GM23338 (cell line): ENCODE results near the gene ARHGAP4.
A peak's percentile ranks its signal among the peaks of the same experiment; 100 is the strongest.

Experiments
- CREB1 ChIP-seq: fragments of 250-450 bp; sonication (Bioruptor Pico); IDR thresholded peaks from 2 replicates; pipeline ENCODE4 v1.5.0; 2020; ENCODE audit warnings: low read depth, mild to moderate bottlenecking, moderate library complexity
- EZH2 ChIP-seq: fragments of 200-600 bp; sonication (generic); IDR thresholded peaks from one replicate; pipeline ENCODE4 v1.8.0; 2017; ENCODE audit warnings: antibody characterized with exemption, mild to moderate bottlenecking, low read depth; ENCODE audit not compliant: unreplicated experiment
- EZH2phosphoT487 ChIP-seq: fragments of 200-600 bp; sonication (generic); IDR thresholded peaks from one replicate; pipeline ENCODE4 v1.8.1; 2018; ENCODE audit warnings: antibody characterized with exemption; ENCODE audit not compliant: unreplicated experiment
- JUNB ChIP-seq: IDR thresholded peaks from one replicate; pipeline ENCODE4 v1.6.1; 2016; ENCODE audit warnings: antibody characterized with exemption; ENCODE audit not compliant: unreplicated experiment
- NANOG ChIP-seq: IDR thresholded peaks from 2 replicates; pipeline ENCODE4 v1.6.1; 2016; ENCODE audit warnings: antibody characterized with exemption, borderline replicate concordance
- POLR2AphosphoS5 ChIP-seq: IDR thresholded peaks from 2 replicates; pipeline ENCODE4 v1.6.1; 2016; ENCODE audit warnings: antibody characterized with exemption, low read depth
- STAT1 ChIP-seq: IDR thresholded peaks from one replicate; pipeline ENCODE4 v1.6.1; 2016; ENCODE audit warnings: antibody characterized with exemption; ENCODE audit not compliant: unreplicated experiment
- ZNF114 ChIP-seq: fragments of 250-450 bp; sonication (Bioruptor Pico); IDR thresholded peaks from 2 replicates; pipeline ENCODE4 v1.5.0; 2020; ENCODE audit warnings: mild to moderate bottlenecking, moderate library complexity
- TF ChIP-seq, protein P1 (sequence below), 2 experiments: fragments of 200-600 bp in 1 of 2; sonication (generic) in 1 of 2; conservative IDR thresholded peaks; 2 replicates each; pipeline versions ENCODE4 v1.5.1 to v1.6.1; 2016 to 2017; ENCODE audit warnings: antibody characterized with exemption in 2 of 2, low read depth in 2 of 2, mild to moderate bottlenecking in 2 of 2, moderate library complexity in 1 of 2
- TF ChIP-seq, protein P2 (sequence below): IDR thresholded peaks from one replicate; pipeline ENCODE4 v1.6.1; 2018; ENCODE audit warnings: antibody characterized with exemption; ENCODE audit not compliant: unreplicated experiment
- TF ChIP-seq, protein P3 (sequence below): IDR thresholded peaks from 2 replicates; pipeline ENCODE4 v1.6.1; 2016; ENCODE audit warnings: antibody characterized with exemption
- TF ChIP-seq, protein P4 (sequence below): fragments of 250-450 bp; sonication (Bioruptor Pico); IDR thresholded peaks from 2 replicates; pipeline ENCODE4 v1.5.0; 2020; ENCODE audit warnings: mild to moderate bottlenecking, moderate library complexity

DNA sequence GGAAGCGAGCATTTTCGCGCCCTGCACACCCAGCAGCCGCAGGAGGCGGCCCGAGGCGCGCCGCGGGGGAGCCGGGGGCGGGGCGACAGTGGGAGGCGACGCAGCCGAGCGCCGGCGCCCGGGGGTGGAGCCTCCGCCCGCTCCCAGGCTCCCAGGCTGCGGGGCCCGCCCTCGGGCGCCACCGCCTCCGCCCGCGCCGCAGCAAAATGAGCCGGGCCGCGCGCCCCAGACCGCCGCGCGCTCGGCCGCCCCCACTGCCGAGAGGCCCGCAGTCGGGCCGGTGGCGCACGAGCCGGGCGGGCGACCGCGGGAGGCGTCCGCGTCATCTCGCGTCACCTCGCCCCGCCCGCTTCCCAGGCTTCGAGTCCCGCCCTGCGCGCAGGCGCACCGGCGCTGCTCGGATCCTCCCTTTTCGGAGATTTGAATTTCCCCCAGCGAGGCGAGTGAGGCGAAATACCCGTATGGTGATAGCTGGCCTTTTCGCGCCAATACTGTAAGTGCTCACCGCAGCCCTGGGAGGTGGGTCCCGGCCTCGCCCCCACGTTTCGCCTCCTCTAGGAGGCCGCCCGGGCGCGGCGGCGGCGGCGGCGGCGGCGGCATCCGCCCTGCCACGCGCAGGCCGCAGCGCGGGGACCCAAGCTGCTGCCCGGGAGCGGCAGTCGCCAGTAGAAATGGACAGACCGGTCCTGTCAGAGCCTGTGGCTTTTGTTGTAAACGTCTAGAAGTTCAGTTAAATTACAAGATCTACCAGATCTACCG lies 46.5 kb upstream of the ARHGAP4 start, which contains the start of gene TMEM187:
- TF ChIP-seq, protein P1, sequence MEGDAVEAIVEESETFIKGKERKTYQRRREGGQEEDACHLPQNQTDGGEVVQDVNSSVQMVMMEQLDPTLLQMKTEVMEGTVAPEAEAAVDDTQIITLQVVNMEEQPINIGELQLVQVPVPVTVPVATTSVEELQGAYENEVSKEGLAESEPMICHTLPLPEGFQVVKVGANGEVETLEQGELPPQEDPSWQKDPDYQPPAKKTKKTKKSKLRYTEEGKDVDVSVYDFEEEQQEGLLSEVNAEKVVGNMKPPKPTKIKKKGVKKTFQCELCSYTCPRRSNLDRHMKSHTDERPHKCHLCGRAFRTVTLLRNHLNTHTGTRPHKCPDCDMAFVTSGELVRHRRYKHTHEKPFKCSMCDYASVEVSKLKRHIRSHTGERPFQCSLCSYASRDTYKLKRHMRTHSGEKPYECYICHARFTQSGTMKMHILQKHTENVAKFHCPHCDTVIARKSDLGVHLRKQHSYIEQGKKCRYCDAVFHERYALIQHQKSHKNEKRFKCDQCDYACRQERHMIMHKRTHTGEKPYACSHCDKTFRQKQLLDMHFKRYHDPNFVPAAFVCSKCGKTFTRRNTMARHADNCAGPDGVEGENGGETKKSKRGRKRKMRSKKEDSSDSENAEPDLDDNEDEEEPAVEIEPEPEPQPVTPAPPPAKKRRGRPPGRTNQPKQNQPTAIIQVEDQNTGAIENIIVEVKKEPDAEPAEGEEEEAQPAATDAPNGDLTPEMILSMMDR (conservative IDR thresholded peaks at IDR 0.05; ENCODE audit: low read depth in 2 of 2): no peak
- no peak; the same call in 1 of the 2 replicates for TF ChIP-seq POLR2AphosphoS5
- no peak for TF ChIP-seq EZH2
- TF ChIP-seq EZH2phosphoT487: no peak
- peak; percentile 87 for TF ChIP-seq CREB1 (CRISPR knock-in tag)
- TF ChIP-seq NANOG: no peak
- no peak for TF ChIP-seq STAT1
- no peak for TF ChIP-seq ZNF114 (CRISPR knock-in tag)
- TF ChIP-seq, protein P2, sequence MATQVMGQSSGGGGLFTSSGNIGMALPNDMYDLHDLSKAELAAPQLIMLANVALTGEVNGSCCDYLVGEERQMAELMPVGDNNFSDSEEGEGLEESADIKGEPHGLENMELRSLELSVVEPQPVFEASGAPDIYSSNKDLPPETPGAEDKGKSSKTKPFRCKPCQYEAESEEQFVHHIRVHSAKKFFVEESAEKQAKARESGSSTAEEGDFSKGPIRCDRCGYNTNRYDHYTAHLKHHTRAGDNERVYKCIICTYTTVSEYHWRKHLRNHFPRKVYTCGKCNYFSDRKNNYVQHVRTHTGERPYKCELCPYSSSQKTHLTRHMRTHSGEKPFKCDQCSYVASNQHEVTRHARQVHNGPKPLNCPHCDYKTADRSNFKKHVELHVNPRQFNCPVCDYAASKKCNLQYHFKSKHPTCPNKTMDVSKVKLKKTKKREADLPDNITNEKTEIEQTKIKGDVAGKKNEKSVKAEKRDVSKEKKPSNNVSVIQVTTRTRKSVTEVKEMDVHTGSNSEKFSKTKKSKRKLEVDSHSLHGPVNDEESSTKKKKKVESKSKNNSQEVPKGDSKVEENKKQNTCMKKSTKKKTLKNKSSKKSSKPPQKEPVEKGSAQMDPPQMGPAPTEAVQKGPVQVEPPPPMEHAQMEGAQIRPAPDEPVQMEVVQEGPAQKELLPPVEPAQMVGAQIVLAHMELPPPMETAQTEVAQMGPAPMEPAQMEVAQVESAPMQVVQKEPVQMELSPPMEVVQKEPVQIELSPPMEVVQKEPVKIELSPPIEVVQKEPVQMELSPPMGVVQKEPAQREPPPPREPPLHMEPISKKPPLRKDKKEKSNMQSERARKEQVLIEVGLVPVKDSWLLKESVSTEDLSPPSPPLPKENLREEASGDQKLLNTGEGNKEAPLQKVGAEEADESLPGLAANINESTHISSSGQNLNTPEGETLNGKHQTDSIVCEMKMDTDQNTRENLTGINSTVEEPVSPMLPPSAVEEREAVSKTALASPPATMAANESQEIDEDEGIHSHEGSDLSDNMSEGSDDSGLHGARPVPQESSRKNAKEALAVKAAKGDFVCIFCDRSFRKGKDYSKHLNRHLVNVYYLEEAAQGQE: no peak
- TF ChIP-seq, protein P3, sequence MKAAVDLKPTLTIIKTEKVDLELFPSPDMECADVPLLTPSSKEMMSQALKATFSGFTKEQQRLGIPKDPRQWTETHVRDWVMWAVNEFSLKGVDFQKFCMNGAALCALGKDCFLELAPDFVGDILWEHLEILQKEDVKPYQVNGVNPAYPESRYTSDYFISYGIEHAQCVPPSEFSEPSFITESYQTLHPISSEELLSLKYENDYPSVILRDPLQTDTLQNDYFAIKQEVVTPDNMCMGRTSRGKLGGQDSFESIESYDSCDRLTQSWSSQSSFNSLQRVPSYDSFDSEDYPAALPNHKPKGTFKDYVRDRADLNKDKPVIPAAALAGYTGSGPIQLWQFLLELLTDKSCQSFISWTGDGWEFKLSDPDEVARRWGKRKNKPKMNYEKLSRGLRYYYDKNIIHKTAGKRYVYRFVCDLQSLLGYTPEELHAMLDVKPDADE: no peak
- no peak for TF ChIP-seq JUNB
- TF ChIP-seq, protein P4, sequence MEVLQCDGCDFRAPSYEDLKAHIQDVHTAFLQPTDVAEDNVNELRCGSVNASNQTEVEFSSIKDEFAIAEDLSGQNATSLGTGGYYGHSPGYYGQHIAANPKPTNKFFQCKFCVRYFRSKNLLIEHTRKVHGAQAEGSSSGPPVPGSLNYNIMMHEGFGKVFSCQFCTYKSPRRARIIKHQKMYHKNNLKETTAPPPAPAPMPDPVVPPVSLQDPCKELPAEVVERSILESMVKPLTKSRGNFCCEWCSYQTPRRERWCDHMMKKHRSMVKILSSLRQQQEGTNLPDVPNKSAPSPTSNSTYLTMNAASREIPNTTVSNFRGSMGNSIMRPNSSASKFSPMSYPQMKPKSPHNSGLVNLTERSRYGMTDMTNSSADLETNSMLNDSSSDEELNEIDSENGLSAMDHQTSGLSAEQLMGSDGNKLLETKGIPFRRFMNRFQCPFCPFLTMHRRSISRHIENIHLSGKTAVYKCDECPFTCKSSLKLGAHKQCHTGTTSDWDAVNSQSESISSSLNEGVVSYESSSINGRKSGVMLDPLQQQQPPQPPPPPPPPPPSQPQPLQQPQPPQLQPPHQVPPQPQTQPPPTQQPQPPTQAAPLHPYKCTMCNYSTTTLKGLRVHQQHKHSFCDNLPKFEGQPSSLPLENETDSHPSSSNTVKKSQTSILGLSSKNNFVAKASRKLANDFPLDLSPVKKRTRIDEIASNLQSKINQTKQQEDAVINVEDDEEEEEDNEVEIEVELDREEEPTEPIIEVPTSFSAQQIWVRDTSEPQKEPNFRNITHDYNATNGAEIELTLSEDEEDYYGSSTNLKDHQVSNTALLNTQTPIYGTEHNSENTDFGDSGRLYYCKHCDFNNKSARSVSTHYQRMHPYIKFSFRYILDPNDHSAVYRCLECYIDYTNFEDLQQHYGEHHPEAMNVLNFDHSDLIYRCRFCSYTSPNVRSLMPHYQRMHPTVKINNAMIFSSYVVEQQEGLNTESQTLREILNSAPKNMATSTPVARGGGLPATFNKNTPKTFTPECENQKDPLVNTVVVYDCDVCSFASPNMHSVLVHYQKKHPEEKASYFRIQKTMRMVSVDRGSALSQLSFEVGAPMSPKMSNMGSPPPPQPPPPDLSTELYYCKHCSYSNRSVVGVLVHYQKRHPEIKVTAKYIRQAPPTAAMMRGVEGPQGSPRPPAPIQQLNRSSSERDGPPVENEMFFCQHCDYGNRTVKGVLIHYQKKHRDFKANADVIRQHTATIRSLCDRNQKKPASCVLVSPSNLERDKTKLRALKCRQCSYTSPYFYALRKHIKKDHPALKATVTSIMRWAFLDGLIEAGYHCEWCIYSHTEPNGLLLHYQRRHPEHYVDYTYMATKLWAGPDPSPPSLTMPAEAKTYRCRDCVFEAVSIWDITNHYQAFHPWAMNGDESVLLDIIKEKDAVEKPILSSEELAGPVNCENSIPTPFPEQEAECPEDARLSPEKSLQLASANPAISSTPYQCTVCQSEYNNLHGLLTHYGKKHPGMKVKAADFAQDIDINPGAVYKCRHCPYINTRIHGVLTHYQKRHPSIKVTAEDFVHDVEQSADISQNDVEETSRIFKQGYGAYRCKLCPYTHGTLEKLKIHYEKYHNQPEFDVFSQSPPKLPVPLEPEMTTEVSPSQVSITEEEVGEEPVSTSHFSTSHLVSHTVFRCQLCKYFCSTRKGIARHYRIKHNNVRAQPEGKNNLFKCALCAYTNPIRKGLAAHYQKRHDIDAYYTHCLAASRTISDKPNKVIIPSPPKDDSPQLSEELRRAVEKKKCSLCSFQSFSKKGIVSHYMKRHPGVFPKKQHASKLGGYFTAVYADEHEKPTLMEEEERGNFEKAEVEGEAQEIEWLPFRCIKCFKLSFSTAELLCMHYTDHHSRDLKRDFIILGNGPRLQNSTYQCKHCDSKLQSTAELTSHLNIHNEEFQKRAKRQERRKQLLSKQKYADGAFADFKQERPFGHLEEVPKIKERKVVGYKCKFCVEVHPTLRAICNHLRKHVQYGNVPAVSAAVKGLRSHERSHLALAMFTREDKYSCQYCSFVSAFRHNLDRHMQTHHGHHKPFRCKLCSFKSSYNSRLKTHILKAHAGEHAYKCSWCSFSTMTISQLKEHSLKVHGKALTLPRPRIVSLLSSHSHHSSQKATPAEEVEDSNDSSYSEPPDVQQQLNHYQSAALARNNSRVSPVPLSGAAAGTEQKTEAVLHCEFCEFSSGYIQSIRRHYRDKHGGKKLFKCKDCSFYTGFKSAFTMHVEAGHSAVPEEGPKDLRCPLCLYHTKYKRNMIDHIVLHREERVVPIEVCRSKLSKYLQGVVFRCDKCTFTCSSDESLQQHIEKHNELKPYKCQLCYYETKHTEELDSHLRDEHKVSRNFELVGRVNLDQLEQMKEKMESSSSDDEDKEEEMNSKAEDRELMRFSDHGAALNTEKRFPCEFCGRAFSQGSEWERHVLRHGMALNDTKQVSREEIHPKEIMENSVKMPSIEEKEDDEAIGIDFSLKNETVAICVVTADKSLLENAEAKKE (CRISPR knock-in tag): no peak
